NCI-H69 (cell line): Measurements from ENCODE around the gene B3GNT4.
"Not testable (repeated sequence)": the region's sequence is repeated elsewhere in the genome, so short reads cannot be mapped to it uniquely, and the experiment has no call there.

Experiments used
- DNase-seq: peaks from one replicate; lab custom pipeline; 2025; lab: John Stamatoyannopoulos, UW

Gene B3GNT4

DNA sequence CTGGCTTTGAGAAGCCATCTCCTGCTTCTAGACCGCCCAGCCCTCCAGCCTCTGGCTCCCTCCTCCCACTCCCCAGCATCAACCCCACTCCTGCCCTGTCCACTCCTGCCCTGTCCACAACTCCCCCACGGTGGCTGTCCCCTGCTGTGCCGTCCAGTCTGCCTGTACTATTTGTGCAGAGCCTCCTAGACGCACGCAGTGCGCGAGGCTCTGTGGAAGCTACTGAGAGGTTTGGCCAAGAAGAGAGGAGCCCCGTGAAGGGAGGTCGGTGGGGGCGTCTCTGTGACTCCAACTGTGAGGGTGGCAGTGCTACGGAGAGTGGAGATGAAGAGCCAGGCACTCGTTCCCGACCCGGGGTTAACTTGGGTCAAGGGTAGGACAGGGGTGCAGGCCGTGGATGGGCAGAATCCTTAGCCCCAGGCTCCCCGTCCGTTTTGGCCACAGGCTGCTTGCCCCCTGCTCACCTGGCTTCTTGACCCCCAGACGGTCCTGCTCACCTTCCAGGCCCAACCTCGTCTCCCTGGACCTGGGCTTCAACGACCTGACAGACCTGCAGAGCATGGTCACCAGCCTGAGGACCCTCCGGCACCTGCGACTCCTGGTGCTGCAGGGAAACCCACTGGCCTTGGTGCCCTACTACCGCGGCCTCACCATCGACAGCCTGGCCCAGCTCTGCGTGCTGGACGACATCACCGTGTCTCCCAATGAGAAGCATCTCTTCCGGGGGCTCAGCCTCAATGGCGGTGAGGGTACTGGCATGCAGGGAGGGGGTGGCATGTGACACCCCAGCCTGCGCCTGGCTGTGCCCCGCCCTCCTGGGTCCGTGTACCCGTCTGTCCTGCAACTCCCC, 13.7 kb upstream of the B3GNT4 start:
- DNase-seq, result no peak

DNA sequence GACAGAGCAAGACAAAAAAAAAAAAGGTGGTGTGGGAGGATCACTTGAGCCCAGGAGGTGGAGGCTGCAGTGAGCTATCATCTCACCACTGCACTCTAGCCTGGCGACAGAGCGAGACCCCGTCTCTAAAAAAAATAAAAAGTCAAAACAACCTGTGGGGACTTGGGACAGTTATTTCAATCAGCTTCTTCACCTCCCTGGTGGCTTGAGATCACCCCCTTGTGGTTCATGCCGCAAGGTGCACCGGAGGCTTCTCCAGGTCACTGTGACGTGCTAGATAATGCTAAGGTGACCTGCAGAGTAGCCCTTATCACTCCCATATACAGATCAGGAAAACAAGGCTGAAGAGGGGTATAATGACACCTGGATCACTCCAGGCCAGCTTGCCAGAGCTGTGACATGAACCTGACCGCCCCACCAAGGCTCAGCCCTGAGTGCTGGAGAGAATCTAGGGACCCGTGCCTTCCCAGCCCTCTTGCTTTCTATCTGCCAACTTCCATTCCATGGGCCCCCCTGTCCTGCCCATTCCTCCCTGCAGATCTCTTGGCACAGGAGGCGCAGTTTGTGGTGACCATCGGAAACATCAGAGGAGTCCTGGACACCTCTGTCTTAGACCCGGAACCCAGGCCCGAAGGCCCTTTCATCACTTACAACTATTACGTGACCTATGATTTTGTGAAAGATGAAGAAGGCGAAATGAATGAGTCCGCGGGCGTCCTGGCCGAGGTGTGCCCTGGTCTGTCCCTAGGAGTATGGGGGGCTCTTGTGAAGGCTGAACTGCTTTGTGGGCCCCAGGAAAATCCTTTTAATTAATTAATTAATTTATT, 12.5 kb upstream of the B3GNT4 start:
- peak; percentile 73 for DNase-seq

DNA sequence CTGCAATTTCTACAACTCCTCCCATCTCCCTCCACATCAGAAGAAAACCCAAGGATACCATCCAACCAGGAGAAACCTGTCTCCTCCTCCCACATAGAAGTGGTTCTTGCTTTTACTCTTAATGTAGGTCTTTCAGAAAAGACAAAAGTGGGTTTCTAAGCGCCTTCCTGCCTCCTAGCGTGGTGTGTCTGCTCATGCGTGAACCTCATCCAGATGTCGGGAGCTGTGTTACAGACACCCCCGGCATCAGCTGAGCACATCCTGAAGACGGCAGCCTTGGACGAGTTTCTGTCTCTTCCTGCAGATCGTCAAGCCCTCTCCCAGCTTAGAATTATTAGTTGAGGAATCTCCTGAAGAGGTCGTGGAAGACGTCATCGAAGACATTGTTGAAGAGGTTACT, 11.1 kb upstream of the B3GNT4 start:
- DNase-seq, result no peak

DNA sequence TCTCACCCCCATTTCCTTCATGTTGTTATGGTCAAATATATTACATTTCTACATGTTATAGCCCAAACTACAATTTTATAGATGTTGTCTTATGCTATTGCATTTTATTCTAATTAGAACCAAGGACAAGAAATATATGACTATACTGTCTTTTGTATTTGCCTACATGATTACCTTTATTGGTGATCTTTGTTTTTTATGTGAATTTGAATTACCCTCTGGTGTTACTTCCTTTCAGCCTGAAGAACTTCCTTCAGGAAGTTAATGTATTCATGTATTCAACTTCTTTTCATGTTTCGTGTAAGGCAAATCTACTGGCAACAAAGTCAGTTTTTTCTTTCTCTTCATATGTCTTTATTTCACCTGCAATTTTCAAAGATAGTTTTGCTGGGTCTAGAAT, 8.7 kb upstream of the B3GNT4 start:
- no peak for DNase-seq

DNA sequence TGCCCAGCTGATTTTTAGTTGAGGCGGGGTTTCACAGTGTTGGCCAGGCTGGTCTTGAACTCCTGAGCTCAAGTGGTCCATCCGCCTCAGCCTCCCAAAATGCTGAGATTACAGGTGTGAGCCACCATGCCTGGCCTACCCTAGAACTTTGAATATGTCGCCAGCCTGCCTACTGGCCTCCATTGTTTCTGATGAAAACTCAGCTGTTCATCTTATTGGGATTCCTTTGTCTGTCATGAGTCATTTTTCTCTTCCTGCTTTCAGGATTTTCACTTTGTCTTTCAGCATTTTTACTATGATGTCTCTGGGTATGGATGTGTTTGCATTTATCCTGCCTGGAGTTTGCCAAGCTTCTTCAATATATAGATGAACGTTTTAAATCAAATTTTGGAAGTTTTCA, 8.1 kb upstream of the B3GNT4 start:
- DNase-seq, result no peak

DNA sequence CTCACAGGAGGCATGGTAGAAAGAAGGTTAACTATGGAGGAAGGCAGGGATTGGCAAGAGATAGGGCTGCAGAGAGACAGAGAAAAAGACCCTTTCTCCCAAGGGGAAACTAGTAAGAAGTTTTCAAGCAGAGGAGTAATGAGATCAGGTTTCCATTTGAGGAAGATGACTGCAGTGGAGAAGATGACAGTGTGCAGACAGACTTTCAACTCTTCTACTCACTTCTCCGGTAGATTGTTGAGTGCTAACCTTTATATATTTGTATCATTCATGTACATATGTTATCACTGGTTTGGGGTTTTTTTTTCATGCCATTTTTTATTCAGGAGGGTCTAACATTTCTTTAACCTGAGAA, 5.9 kb upstream of the B3GNT4 start:
- DNase-seq, result no peak

DNA sequence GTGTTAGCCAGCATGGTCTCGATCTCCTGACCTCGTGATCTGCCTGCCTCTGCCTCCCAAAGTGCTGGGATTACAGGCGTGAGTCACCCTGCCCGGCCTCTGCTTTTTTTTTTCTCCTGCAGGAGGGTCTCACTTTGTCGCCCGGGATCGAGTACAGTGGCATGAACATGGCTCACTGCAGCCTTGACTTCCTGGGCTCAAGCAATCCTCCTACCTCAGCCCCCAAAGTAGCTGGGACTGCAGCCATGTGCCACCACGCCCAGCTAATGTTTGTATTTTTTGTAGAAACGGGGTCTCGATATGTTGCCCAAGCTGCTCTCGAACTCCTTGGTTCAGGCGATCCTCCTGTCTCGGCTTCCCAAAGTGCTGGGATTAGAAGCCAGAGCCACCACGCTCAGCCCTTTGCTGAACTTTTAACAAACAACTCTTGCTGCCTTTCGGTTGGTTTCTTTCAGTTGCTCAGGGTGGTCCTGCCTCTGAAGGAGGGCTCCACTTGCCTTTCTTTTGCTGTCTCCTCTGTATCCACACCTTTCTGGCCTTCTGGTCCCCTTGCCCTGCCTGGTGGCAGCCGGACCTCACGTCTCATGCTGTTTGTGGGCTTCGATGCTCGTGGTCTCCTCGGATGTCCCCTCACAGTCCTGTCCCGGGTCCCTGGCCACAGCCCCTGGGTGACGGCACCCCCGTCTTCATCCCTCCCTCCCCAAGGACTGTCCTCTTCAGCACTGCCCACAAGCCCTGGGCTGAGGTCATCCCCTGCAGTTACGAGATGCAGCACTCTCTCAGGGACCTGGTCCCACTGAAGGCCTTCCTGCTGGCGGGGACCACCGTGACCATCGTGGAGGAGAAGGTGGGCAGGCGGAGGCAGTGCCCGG, 3.8 kb upstream of the B3GNT4 start:
- no peak for DNase-seq

DNA sequence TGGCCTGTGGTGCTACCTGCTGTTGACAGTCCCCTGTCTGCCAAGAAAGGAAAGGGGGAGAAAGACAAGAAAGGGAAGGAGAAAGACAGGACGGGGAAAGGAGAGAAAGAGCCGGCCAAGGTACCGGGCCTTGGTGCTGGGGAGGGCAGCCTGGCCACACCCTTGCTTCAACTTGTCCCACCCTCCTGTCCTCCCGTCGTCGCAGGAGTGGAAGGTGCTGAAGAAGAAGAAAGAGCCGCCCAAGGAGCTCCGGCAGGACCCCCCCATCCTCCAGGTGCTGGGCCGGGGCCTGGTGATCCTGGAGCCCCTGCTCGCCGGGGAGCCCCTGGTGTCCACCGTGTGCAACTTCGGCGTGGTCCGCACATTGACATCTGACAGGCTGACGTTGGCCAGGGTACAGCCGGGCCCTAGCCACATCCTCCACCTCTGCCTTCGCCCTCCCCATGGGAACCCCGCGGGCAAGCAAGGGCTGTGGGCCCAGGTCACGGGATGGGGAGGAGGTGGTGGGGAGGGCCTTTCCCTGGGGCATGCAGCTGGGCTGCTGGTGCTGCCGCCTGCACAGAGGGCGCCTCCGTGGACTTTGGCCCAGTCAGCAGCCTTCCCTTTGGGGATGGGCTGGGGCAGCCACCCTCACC, 2.9 kb upstream of the B3GNT4 start:
- DNase-seq, result no peak

DNA sequence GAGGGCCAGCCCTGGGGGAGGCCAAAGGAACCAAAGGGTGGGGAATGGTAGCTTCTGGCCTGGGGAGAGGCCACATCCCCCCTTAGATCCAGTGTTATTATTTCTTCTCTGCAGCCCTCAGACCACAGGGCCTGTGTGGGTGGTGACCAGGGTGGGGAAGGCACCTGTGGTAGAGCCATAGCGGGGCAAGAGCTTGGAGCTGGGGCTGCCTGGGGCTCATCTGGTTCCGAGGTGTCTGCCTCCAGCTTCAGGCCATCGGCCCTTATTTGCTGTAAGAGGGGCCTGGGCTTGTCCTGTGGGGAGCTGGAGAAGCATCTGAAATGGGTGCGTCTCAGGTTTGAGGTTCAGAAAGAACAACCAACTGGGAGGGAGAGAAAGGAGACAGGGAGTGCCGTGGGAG, 2.1 kb upstream of the B3GNT4 start:
- DNase-seq, result no peak

DNA sequence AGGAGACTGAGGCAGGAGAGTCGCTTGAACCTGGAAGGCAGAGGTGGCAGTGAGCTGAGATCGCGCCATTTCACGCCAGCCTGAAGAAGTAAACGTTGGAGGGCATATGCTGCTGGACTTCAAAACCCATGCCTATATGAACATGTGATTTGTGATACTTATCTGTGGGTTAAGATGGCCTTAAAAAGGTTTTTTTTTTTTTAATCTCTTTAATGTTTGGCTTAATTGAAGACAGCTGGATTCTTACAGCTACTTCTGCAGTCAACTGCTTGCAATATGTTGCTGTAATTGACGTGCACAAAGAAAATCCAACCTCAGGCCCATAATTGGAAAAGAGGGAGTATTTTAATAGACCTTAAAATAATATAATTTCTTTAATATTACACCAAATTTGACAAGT, 1.5 kb upstream of the B3GNT4 start:
- no peak for DNase-seq

DNA sequence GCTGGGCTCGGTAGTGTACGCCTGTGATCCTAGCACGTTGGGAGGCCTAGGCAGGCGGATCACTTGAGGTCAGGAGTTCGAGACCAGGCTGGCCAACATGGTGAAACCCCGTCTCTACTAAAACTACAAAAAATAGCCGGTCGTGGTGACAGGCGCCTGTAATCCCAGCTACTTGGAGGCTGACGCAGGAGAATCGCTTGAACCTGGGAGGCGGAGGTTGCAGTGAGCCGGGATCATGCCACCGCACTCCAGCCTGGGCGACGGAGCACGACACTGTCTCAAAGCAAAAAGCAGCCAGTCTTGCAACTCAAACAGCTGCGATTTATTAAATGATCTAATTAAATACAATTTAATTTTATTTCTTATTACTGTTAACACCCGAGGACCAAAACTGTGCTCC, 698 bp upstream of the B3GNT4 start:
- not testable (repeated sequence) for DNase-seq

DNA sequence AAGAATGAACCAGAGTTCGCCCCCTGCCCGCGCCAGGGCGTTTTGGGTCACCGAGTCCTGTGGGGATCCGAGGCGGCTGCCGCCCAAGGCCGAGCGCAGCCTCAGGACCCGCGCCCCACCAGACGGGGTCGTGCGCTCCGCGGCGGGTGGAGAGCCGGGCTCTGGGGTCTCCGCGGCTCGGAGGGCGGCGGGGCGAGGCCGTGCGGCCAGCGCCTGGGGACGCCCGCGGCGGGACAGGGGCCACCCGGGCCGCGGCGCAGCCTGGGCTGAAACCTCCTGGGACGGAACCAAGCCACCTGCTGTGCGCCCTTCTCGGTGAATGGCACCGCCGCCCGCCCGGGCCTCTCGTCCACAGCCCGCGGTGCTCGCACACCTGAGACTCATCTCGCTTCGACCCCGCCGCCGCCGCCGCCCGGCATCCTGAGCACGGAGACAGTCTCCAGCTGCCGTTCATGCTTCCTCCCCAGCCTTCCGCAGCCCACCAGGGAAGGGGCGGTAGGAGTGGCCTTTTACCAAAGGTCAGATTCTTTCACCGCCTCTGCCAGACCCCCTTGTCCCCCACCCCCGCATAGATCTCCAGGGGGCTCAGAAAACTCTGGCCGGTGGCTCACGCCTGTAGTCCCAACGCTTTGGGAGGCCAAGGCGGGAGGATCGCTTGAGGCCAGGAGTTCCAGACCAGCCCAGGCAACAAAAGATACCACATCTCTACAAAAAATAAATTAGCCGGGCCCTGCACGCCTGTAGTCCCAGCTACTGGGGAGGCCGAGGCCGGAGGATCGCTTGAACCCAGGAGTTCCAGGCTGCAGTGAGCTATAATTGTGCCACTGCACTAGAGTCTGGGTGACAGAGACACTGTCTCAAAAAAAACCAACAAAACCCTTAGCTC, 901 bp downstream of the B3GNT4 start:
- DNase-seq, result peak; percentile 50

DNA sequence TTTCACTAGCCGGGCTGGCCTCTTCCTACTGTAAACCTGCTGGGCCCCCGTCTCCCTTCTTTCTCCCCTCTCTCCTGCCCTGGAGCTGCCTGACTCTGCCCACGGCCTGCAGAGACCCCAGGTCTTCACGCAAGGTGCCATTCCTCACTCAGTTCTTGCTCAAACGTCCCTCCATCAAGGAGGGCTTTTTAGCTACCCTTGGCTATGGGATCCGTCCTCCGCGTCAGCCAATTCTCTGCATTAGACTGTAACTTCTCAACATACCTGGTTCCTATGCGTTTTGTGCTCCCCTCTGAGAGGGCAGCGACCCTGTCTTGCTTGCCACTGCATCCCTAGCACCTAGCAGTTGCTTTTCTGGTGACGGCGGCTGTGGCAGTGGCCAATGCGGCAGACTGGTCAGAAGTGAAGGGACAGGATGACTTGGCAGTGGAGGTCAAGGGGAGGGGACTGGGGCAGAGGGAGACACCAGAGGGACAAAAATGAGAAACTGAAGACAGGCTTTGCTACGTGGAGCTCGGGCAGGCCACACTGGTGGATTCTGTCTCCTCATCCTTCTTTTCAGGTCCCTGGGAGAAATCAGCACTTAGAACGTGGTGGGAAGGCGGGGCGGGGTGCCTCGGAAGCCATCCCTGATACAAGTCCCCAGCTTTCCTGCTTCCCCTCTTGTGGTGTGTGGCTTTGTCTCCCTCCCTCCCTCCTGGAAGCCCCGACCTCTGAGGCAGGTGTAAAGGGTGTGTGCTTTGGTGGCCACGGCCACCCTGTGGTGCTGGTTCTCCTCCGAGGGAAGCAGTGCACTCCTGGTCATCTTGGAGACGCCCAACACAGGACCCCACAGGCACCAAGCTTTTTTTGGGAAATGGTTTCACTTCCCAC, 1.8 kb downstream of the B3GNT4 start:
- no peak for DNase-seq

DNA sequence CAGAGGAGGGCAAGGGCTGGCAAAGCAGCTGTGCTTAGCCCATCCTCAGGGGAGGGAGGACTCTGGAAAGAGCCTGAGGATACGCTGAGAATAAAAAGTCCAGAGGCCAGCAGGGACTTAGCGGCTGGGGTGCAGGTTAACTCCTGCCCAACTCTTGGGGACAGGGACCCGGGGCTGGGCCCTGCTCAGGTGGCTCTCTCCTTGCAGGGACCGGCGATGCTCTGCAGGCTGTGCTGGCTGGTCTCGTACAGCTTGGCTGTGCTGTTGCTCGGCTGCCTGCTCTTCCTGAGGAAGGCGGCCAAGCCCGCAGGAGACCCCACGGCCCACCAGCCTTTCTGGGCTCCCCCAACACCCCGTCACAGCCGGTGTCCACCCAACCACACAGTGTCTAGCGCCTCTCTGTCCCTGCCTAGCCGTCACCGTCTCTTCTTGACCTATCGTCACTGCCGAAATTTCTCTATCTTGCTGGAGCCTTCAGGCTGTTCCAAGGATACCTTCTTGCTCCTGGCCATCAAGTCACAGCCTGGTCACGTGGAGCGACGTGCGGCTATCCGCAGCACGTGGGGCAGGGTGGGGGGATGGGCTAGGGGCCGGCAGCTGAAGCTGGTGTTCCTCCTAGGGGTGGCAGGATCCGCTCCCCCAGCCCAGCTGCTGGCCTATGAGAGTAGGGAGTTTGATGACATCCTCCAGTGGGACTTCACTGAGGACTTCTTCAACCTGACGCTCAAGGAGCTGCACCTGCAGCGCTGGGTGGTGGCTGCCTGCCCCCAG, 2.8 kb downstream of the B3GNT4 start:
- DNase-seq, result no peak

DNA sequence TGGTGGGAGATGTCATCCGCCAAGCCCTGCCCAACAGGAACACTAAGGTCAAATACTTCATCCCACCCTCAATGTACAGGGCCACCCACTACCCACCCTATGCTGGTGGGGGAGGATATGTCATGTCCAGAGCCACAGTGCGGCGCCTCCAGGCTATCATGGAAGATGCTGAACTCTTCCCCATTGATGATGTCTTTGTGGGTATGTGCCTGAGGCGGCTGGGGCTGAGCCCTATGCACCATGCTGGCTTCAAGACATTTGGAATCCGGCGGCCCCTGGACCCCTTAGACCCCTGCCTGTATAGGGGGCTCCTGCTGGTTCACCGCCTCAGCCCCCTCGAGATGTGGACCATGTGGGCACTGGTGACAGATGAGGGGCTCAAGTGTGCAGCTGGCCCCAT, 3.5 kb downstream of the B3GNT4 start:
- DNase-seq, result no peak

DNA sequence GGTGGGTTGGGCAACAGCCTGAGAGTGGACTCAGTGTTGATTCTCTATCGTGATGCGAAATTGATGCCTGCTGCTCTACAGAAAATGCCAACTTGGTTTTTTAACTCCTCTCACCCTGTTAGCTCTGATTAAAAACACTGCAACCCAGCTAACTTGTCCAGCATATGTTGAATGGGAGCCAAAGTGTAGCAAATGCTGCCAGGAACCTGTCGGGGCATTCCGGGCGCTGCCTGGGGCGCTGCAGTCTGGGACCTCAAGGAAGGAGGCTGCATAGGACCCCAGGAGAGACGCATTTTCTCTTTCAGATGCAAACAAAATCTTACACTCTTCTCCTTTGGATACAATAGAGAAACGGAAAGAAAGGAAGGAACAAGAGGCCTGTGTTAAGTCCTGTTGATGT, 3.9 kb downstream of the B3GNT4 start:
- DNase-seq, result no peak

DNA sequence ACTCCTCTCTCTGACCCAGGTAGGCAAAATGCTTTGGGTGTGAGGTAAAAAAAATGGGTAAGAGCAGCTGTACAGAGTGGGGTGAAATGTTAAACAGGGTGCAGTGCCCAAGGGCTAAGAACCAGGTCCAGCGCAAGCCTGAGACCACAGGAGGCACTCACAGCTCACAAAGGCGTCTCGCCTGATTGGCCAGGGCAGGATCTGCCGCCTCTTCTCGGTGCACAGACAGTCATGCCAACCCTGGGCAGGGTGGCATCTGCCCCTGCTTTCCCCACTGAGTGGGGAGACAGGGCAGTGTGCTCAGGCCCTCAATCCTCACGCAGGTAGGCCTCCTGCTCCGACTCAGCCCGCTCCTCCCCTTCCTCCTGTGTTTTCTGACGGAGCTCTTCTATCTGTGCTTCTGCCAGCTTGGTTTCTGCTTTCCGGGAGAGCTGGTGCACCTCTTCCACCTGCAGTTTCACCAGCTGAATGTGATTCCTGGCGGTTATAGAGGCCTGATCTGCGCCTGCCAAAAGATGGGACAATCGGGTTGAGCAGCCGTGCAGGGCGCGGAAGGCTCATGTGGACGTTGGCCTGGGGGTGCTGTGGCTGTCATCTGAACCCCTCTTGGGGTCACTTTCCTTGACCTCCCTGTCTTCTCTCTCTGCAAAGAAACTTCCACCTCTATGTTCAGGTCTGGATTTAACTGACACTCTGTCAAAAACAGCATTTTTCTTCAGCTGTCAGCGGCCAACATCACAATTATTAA, 4.7 kb downstream of the B3GNT4 start:
- no peak for DNase-seq

DNA sequence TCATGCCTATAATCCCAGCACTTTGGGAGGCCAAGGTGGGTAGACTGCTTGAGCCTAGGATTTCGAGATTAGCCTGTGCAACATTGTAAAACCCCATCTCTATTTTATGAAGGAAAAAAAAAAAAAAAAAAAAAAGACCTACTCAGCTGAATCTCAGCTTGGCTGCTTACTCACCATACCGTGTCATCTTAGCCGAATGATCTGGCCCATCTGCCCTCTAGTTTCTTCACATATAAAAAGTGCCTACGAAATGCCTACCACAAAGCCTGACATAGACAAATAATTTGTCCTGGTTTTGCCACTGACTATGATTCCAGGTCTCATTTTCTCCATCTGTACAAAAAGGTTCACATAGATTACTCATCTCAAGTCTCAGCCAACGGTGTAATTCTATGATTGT, 12.3 kb downstream of the B3GNT4 start:
- DNase-seq, result no peak
